ENCODE measurements around the gene CBARP. TPM values are rescaled to one million over a fixed set of nuclear protein-coding genes. Genes with fewer than 3 reads are reported as not detected.

Gene CBARP
- total RNA-seq, 1 donor from 2014 or later = 1.0 TPM

GRCh38 chr19:1220976-1221903, 16.6 kb downstream of the CBARP start:
- H3K36me3 ChIP-seq = peaks cover 50% of the 10 kb centered on the region
- intact Hi-C loops (cut with DNase I) = no loop called here
- peaks cover 7% of the 10 kb centered on the region for H3K4me1 ChIP-seq
- peak; percentile 53 for ATAC-seq
- no peak overlapping the region for H3K4me3 ChIP-seq
- H3K9me3 ChIP-seq = no peaks in the 10 kb centered on the region
- H3K27me3 ChIP-seq = no peaks in the 10 kb centered on the region
- no peak overlapping the region for H3K27ac ChIP-seq
- peak; percentile 66 for TF ChIP-seq CTCF (IDR thresholded peaks at IDR 0.05)
- DNase-seq = no peak

- DNase-seq = no peak
- intact Hi-C loops (cut with DNase I) = no loop called here
- Histone ChIP-seq H3K36me3 (peaks cover 46% of the 10 kb centered on the region), H3K27ac (no peak overlapping the region), H3K27me3 (no peaks in the 10 kb centered on the region), H3K4me1 (peaks cover 14% of the 10 kb centered on the region), H3K4me3 (no peak overlapping the region), H3K9me3 (no peaks in the 10 kb centered on the region)
- no peak for ATAC-seq
- no peak for TF ChIP-seq CTCF (IDR thresholded peaks at IDR 0.05)
Observed at GRCh38 chr19:1220477-1220930, 17.3 kb downstream of the CBARP start.

- TF ChIP-seq CTCF (IDR thresholded peaks at IDR 0.05) = no peak
- Histone ChIP-seq H3K27me3 (no peaks in the 10 kb centered on the region), H3K9me3 (no peaks in the 10 kb centered on the region), H3K27ac (no peak overlapping the region), H3K4me1 (peaks cover 20% of the 10 kb centered on the region), H3K36me3 (peaks cover 44% of the 10 kb centered on the region), H3K4me3 (no peak overlapping the region)
- intact Hi-C loops (cut with DNase I) = no loop called here
- no peak for ATAC-seq
- no peak for DNase-seq
Observed at GRCh38 chr19:1219786-1220476, 17.9 kb downstream of the CBARP start.

GRCh38 chr19:1218751-1219567, 18.8 kb downstream of the CBARP start:
- Histone ChIP-seq H3K27me3 (no peaks in the 10 kb centered on the region), H3K4me3 (no peak overlapping the region), H3K4me1 (peaks cover 30% of the 10 kb centered on the region), H3K9me3 (no peaks in the 10 kb centered on the region), H3K36me3 (peaks cover 38% of the 10 kb centered on the region), H3K27ac (peak overlapping the region; percentile 42)
- intact Hi-C loops (cut with DNase I) = no loop called here
- no peak for TF ChIP-seq CTCF (IDR thresholded peaks at IDR 0.05)
- no peak for DNase-seq
- no peak for ATAC-seq

- DNase-seq (no peak), ATAC-seq (no peak)
- intact Hi-C loops (cut with DNase I) = no loop called here
- Histone ChIP-seq H3K9me3 (no peaks in the 10 kb centered on the region), H3K4me3 (no peak overlapping the region), H3K27ac (no peak overlapping the region), H3K27me3 (no peaks in the 10 kb centered on the region), H3K36me3 (peaks cover 27% of the 10 kb centered on the region), H3K4me1 (peaks cover 40% of the 10 kb centered on the region)
- no peak for TF ChIP-seq CTCF (IDR thresholded peaks at IDR 0.05)
Observed at GRCh38 chr19:1217366-1217765, 20.4 kb downstream of the CBARP start.

Data from upper lobe of right lung (tissue), 1 donor.